Measurements from ENCODE around the gene LDB3.

LDB3 gene

DNA sequence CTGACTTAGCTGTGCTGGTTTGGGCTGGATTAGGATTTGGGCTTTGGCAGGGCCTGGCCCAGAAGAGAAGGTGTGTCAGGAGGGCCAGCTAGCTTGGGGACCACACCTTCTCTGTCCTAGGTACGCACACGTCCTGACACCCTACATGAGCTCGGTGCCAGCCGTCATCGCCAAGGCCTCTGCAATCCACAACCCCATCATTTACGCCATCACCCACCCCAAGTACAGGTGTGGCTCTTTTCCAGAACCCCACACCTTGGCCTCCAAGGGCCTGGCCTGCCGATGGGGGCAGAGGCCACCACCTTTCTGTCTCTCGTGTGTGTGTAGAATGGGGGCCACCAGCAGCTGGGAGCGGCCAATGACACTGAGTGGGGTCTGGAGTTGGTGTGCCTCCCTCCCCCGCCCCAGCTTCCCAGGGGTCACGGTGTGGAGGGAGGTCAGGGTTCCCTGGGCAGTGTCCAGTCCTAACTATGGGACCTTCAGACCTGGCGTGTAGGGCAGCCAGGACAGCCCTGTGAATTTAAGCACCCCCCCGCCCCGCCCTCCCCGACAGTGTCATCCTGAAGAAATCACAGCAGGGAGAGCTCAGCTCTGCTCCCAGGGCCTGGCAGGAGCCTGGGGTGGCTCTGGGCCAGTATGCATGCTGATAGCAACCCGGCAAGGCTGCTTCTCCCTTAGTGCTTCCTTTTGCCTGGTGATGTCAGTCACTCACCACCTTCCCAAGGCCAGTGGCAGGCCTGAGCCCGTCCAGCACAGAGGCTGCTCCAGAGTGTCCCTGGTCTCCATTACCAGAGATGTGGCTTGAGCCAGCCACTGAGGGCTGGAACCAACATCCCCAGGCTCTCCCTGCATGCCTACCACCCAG lies 6.9 kb upstream of the LDB3 start:
- Histone ChIP-seq H4K20me1 (ENCODE audit: insufficient read depth, low read length) (no peaks in the 10 kb centered on the region), H3K27me3 (replicated peaks; ENCODE audit: insufficient read depth, low read length) (peaks cover 32% of the 10 kb centered on the region), H3K4me2 (ENCODE audit: low read depth, low read length) (no peak overlapping the region), H2AFZ (ENCODE audit: low read length) (no peak overlapping the region), H3K27ac (ENCODE audit: low read length) (no peak overlapping the region), H3K9me3 (replicated peaks; ENCODE audit: insufficient read depth, low read length) (no peaks in the 10 kb centered on the region), H3K79me2 (ENCODE audit: low read length) (no peaks in the 10 kb centered on the region), H3K4me1 (ENCODE audit: low read length) (no peaks in the 10 kb centered on the region), H3F3A (ENCODE audit: insufficient read depth, low read length) (no peaks in the 10 kb centered on the region), H3K9ac (ENCODE audit: low read length) (no peak overlapping the region), H3K36me3 (replicated peaks; ENCODE audit: insufficient read depth, low read length) (no peaks in the 10 kb centered on the region), H3K9me2 (replicated peaks; ENCODE audit: insufficient read depth, low read length) (no peaks in the 10 kb centered on the region), H3K4me3 (ENCODE audit: low read length) (no peak overlapping the region)
- no peak for DNase-seq
- TF ChIP-seq CTCF (IDR thresholded peaks at IDR 0.05; ENCODE audit: low read length) = no peak
- TF ChIP-seq EZH2phosphoT487 (IDR thresholded peaks at IDR 0.05; ENCODE audit: low read length) = no peak
- TF ChIP-seq EZH2 (optimal IDR thresholded peaks at IDR 0.05; ENCODE audit: low read depth, low read length) = no peak

DNA sequence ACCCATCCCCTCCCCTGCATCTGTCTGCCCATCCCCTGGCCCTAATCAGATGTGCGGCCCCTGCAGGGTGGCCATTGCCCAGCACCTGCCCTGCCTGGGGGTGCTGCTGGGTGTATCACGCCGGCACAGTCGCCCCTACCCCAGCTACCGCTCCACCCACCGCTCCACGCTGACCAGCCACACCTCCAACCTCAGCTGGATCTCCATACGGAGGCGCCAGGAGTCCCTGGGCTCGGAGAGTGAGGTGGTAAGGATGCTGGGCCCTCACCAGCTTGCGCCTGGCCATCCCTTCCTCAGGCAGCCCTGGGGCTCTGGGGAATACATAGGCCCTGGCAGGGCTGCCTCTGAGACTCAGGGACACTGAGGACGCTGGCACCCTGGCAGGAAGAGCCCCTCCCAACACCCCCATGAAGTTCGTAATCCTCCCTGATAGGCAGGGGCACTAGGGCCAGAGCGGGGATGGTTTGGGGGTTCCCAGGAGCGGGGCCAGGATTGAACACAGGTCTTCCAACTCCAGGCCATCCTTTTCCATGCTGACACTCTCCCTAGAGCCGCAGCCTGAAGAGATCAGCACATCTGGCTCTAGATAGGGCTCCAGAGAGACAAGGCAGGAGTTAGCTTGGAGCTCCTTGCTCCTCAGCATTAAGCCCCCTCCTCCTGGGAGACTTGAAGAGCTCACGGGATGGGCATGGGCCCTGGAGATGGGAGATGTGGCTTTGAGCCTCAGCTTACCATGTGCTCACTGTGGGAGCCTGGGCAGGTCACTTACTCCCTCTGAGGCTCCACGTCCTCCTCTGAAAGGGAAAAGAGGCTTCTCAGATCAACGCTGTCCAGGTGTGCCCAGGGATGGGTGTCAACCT lies 5.9 kb upstream of the LDB3 start:
- Histone ChIP-seq H3K79me2 (ENCODE audit: low read length) (no peaks in the 10 kb centered on the region), H2AFZ (ENCODE audit: low read length) (no peak overlapping the region), H3K4me1 (ENCODE audit: low read length) (no peaks in the 10 kb centered on the region), H3K9ac (ENCODE audit: low read length) (no peak overlapping the region), H3K36me3 (replicated peaks; ENCODE audit: insufficient read depth, low read length) (no peaks in the 10 kb centered on the region), H3K27ac (ENCODE audit: low read length) (no peak overlapping the region), H4K20me1 (ENCODE audit: insufficient read depth, low read length) (no peaks in the 10 kb centered on the region), H3K27me3 (replicated peaks; ENCODE audit: insufficient read depth, low read length) (peaks cover 26% of the 10 kb centered on the region), H3K9me3 (replicated peaks; ENCODE audit: insufficient read depth, low read length) (no peaks in the 10 kb centered on the region), H3K4me2 (ENCODE audit: low read depth, low read length) (no peak overlapping the region), H3K9me2 (replicated peaks; ENCODE audit: insufficient read depth, low read length) (no peaks in the 10 kb centered on the region), H3F3A (ENCODE audit: insufficient read depth, low read length) (no peaks in the 10 kb centered on the region), H3K4me3 (ENCODE audit: low read length) (no peak overlapping the region)
- TF ChIP-seq CTCF (IDR thresholded peaks at IDR 0.05; ENCODE audit: low read length) (no peak), EZH2 (optimal IDR thresholded peaks at IDR 0.05; ENCODE audit: low read depth, low read length) (no peak), EZH2phosphoT487 (IDR thresholded peaks at IDR 0.05; ENCODE audit: low read length) (no peak)
- DNase-seq = no peak

DNA sequence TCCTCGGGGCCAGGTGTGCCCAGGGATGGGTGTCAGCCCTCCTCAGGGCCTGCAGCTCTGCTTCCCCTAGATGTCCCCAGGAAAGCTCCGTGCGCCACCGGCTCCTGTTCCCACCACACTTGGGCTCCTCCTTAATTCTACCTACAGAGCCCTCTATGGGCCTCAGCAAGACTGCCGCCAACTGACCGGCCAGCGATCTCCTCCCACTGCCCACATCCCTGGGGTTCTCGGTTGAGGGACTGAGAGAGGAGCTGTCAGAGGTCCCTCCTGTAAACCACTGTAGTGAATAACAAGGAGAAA lies 5.3 kb upstream of the LDB3 start:
- no peak overlapping the region for H3K4me3 ChIP-seq (ENCODE audit: low read length)
- H4K20me1 ChIP-seq (ENCODE audit: insufficient read depth, low read length) = no peaks in the 10 kb centered on the region
- H3K27me3 ChIP-seq (replicated peaks; ENCODE audit: insufficient read depth, low read length) = peaks cover 20% of the 10 kb centered on the region
- H2AFZ ChIP-seq (ENCODE audit: low read length) = no peak overlapping the region
- no peak overlapping the region for H3K27ac ChIP-seq (ENCODE audit: low read length)
- no peaks in the 10 kb centered on the region for H3K4me1 ChIP-seq (ENCODE audit: low read length)
- no peak overlapping the region for H3K4me2 ChIP-seq (ENCODE audit: low read depth, low read length)
- H3F3A ChIP-seq (ENCODE audit: insufficient read depth, low read length) = no peaks in the 10 kb centered on the region
- no peaks in the 10 kb centered on the region for H3K79me2 ChIP-seq (ENCODE audit: low read length)
- H3K36me3 ChIP-seq (replicated peaks; ENCODE audit: insufficient read depth, low read length) = no peaks in the 10 kb centered on the region
- H3K9me3 ChIP-seq (replicated peaks; ENCODE audit: insufficient read depth, low read length) = no peaks in the 10 kb centered on the region
- TF ChIP-seq EZH2phosphoT487 (IDR thresholded peaks at IDR 0.05; ENCODE audit: low read length) (no peak), CTCF (IDR thresholded peaks at IDR 0.05; ENCODE audit: low read length) (no peak), EZH2 (optimal IDR thresholded peaks at IDR 0.05; ENCODE audit: low read depth, low read length) (no peak)
- no peak overlapping the region for H3K9ac ChIP-seq (ENCODE audit: low read length)
- H3K9me2 ChIP-seq (replicated peaks; ENCODE audit: insufficient read depth, low read length) = no peaks in the 10 kb centered on the region
- DNase-seq = no peak
